Measurements from ENCODE around the gene NFKBIB.

DNA sequence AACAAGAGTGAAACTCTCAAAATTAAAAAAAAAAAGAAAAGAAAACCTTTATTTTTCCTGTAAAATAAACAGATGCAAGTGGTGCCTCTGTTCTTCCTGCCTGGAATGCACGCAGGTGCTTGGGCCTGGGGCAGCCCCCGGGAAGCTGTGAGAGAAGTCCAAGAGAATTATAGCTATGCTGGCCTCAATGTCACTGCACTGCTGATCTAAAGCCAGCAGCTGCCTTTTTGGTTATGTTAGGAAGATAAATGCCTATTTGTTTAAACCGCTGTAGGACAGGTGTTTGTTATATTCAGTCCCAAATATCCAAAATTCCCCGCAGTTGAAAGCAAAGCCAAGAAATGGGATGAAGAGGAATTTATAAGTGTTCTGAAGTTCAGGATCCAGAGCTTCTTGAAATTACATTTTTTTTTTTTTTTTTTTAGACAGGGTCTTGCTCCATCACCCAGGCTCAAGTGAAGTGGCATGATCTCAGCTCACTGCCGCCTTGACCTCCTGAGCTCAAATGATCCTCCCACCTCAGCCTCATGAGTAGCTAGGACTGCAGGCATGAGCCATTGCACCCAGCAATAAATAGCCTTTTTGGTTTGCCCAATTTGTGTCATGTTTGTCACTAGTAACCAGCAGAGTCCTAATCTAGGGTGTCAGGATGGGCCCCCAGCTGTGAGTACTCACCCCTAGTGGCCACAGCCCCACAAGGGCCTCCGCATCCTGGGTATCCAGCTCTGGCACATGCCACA is 23.9 kb upstream of the NFKBIB start:
- TF ChIP-seq, protein P1, sequence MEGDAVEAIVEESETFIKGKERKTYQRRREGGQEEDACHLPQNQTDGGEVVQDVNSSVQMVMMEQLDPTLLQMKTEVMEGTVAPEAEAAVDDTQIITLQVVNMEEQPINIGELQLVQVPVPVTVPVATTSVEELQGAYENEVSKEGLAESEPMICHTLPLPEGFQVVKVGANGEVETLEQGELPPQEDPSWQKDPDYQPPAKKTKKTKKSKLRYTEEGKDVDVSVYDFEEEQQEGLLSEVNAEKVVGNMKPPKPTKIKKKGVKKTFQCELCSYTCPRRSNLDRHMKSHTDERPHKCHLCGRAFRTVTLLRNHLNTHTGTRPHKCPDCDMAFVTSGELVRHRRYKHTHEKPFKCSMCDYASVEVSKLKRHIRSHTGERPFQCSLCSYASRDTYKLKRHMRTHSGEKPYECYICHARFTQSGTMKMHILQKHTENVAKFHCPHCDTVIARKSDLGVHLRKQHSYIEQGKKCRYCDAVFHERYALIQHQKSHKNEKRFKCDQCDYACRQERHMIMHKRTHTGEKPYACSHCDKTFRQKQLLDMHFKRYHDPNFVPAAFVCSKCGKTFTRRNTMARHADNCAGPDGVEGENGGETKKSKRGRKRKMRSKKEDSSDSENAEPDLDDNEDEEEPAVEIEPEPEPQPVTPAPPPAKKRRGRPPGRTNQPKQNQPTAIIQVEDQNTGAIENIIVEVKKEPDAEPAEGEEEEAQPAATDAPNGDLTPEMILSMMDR (IDR thresholded peaks at IDR 0.05; ENCODE audit: extremely low read depth in 1 of 2, insufficient read depth in 1 of 2, low read depth in 1 of 2, low read length in 2 of 2) = no peak
- TF ChIP-seq POLR2A (IDR thresholded peaks at IDR 0.05; ENCODE audit: low read depth, low read length) = no peak
- TF ChIP-seq, protein P2, sequence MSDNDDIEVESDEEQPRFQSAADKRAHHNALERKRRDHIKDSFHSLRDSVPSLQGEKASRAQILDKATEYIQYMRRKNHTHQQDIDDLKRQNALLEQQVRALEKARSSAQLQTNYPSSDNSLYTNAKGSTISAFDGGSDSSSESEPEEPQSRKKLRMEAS (IDR thresholded peaks at IDR 0.05; ENCODE audit: insufficient read depth, insufficient read length) = no peak
- TF ChIP-seq EZH2 (IDR thresholded peaks at IDR 0.05; ENCODE audit: borderline replicate concordance, low read depth, low read length, severe bottlenecking) = no peak
- no peak for TF ChIP-seq MYC (IDR thresholded peaks at IDR 0.05; ENCODE audit: low read depth, low read length)

Measured in endothelial cell of umbilical vein (primary cell).